ENCODE results near the gene GCHFR. TPM values are rescaled to one million over a fixed set of nuclear protein-coding genes. Genes with fewer than 3 reads are reported as not detected.

GCHFR gene
- total RNA-seq, 1 experiment from 2014 or later: 1.5 TPM

- ChIA-PET POLR2A (no interaction called here), CTCF (interaction anchor here (1.0 to 1.3 kb wide), 2 partner anchors 150 to 155 kb away, joined by 3 to 4 read pairs; partner anchors contain the start of gene VPS18), RAD21 (ENCODE audit: low non-redundant PET in 1 of 2, low total read pairs in 2 of 2, uncharacterized antibody in 2 of 2, unreplicated experiment in 2 of 2) (no interaction called here)
- H3K4me1 ChIP-seq (ENCODE audit: control insufficient read depth in 1 of 2, insufficient read depth in 2 of 2, low read length in 2 of 2): no peaks in the 10 kb centered on the region
- H3K27ac ChIP-seq (ENCODE audit: low read depth, low read length): no peak overlapping the region
- H3K79me2 ChIP-seq (ENCODE audit: insufficient read depth, low read length): no peaks in the 10 kb centered on the region
- ATAC-seq (peak; percentile 65), DNase-seq (ENCODE audit: low read depth, low spot score) (no peak)
- peaks cover 40 to 46% of the 10 kb centered on the region in 2 experiments; a peak in 3 of 4 replicates for H3K36me3 ChIP-seq (ENCODE audit: control insufficient read depth in 1 of 2, insufficient read depth in 2 of 2, low read length in 2 of 2)
- intact Hi-C loops (cut with micrococcal nuclease): no loop called here
- no peak overlapping the region for H3K9ac ChIP-seq (ENCODE audit: low read length)
- no peaks in the 10 kb centered on the region for H3K9me3 ChIP-seq (ENCODE audit: control insufficient read depth in 1 of 2, insufficient read depth in 1 of 2, low read depth in 1 of 2, low read length in 2 of 2)
- no peak overlapping the region for H2AFZ ChIP-seq (ENCODE audit: low read depth, low read length, poor library complexity, severe bottlenecking)
- no peaks in the 10 kb centered on the region for H3K9me2 ChIP-seq (ENCODE audit: insufficient read depth)
- no peak overlapping the region for H3K4me2 ChIP-seq (ENCODE audit: low read length)
- no peaks in the 10 kb centered on the region for H4K20me1 ChIP-seq (ENCODE audit: insufficient read depth)
- TF ChIP-seq CEBPB (IDR thresholded peaks at IDR 0.05; ENCODE audit: low read depth): no peak
- no peak for TF ChIP-seq POLR2AphosphoS5 (IDR thresholded peaks at IDR 0.05; ENCODE audit: low read depth, low read length)
- TF ChIP-seq CTCF (IDR thresholded peaks at IDR 0.05 in 2 of 3, conservative IDR thresholded peaks at IDR 0.05 in 1 of 3; ENCODE audit: borderline replicate concordance in 1 of 3, insufficient read depth in 1 of 3, low read depth in 2 of 3, low read length in 2 of 3): peak in 1 of 3 experiments; percentile 41; a peak in 2 of 6 replicates
- no peak for TF ChIP-seq ATF3 (IDR thresholded peaks at IDR 0.05)
- peak; percentile 27; the same call in 1 of the 2 replicates for TF ChIP-seq RAD21 (IDR thresholded peaks at IDR 0.05; ENCODE audit: low read depth)
- H3K4me3 ChIP-seq (replicated peaks in 1 of 2; ENCODE audit: low read depth in 1 of 2, low read length in 2 of 2): no peak overlapping the region
- no peaks in the 10 kb centered on the region for H3K27me3 ChIP-seq (ENCODE audit: insufficient read depth, low read length)
- BruUV-seq (replicated peaks): no TSS peak
Observed at GRCh38 chr15:40739854-40740253, 24.0 kb upstream of the GCHFR start.

DNA sequence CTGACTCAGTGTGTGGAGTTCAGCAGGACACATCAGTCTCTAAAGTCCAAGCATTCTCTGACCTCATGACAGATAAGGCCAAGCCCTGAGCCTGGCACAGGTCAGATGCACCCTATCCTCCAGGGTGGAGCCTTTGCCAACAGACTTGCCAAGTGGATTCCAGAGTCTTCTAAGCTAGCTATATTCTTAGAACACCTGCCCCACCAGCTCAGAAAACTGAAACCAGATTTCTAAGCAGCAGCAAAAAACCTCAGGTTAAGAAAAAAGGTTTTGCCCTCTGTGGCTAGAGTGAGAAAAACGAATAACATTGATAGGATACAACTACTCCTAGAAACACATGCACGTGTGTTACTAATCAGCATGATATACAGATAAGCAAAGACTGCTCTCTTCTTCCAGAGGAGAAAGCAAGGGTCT lies 20.4 kb upstream of the GCHFR start:
- RAD21 ChIA-PET (ENCODE audit: low non-redundant PET in 1 of 2, low total read pairs in 2 of 2, uncharacterized antibody in 2 of 2, unreplicated experiment in 2 of 2): no interaction called here
- no peaks in the 10 kb centered on the region for H3K79me2 ChIP-seq (ENCODE audit: insufficient read depth, low read length)
- no peaks in the 10 kb centered on the region for H3K27me3 ChIP-seq (ENCODE audit: insufficient read depth, low read length)
- DNase-seq (ENCODE audit: low read depth, low spot score): no peak
- intact Hi-C loops (cut with micrococcal nuclease): no loop called here
- no peak overlapping the region for H3K4me3 ChIP-seq (replicated peaks in 1 of 2; ENCODE audit: low read depth in 1 of 2, low read length in 2 of 2)
- ATAC-seq: no peak
- no peaks in the 10 kb centered on the region for H4K20me1 ChIP-seq (ENCODE audit: insufficient read depth)
- BruUV-seq (replicated peaks): no TSS peak
- H3K4me1 ChIP-seq (ENCODE audit: control insufficient read depth in 1 of 2, insufficient read depth in 2 of 2, low read length in 2 of 2): no peaks in the 10 kb centered on the region
- H3K27ac ChIP-seq (ENCODE audit: low read depth, low read length): no peak overlapping the region
- no peak overlapping the region for H3K9ac ChIP-seq (ENCODE audit: low read length)
- H2AFZ ChIP-seq (ENCODE audit: low read depth, low read length, poor library complexity, severe bottlenecking): no peak overlapping the region
- no peak for TF ChIP-seq POLR2AphosphoS5 (IDR thresholded peaks at IDR 0.05; ENCODE audit: low read depth, low read length)
- TF ChIP-seq, protein P1, sequence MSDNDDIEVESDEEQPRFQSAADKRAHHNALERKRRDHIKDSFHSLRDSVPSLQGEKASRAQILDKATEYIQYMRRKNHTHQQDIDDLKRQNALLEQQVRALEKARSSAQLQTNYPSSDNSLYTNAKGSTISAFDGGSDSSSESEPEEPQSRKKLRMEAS (IDR thresholded peaks at IDR 0.05): no peak
- TF ChIP-seq YY1 (IDR thresholded peaks at IDR 0.05; ENCODE audit: extremely low read depth, insufficient replicate concordance, low read depth, low read length): no peak
- TF ChIP-seq CEBPB (IDR thresholded peaks at IDR 0.05; ENCODE audit: low read depth): no peak
- no peak for TF ChIP-seq ATF3 (IDR thresholded peaks at IDR 0.05)
- no peak for TF ChIP-seq SP1 (IDR thresholded peaks at IDR 0.05; ENCODE audit: low read depth)
- no peak for TF ChIP-seq POLR2A (IDR thresholded peaks at IDR 0.05; ENCODE audit: borderline replicate concordance, extremely low read depth, insufficient read depth, insufficient read length)
- no peaks in the 10 kb centered on the region for H3K9me3 ChIP-seq (ENCODE audit: control insufficient read depth in 1 of 2, insufficient read depth in 1 of 2, low read depth in 1 of 2, low read length in 2 of 2)
- CTCF ChIA-PET: interaction anchor here (1.0 kb wide), 1 partner anchor 12 kb away, joined by 3 read pairs; no protein-coding TSS in a partner anchor
- H3K4me2 ChIP-seq (ENCODE audit: low read length): no peak overlapping the region
- H3K36me3 ChIP-seq (ENCODE audit: control insufficient read depth in 1 of 2, insufficient read depth in 2 of 2, low read length in 2 of 2): peaks cover 20 to 21% of the 10 kb centered on the region in 2 experiments; a peak in 3 of 4 replicates
- H3K9me2 ChIP-seq (ENCODE audit: insufficient read depth): no peaks in the 10 kb centered on the region
- POLR2A ChIA-PET: no interaction called here

Data from HCT116 (cell line).